Measurements from ENCODE around the gene GATAD2A. TPM values are rescaled to one million over a fixed set of nuclear protein-coding genes. Genes with fewer than 3 reads are reported as not detected.

Gene GATAD2A
- total and polyA plus RNA-seq, 2 donors from 2014 or later, result 18.0 to 91.0 TPM

DNA sequence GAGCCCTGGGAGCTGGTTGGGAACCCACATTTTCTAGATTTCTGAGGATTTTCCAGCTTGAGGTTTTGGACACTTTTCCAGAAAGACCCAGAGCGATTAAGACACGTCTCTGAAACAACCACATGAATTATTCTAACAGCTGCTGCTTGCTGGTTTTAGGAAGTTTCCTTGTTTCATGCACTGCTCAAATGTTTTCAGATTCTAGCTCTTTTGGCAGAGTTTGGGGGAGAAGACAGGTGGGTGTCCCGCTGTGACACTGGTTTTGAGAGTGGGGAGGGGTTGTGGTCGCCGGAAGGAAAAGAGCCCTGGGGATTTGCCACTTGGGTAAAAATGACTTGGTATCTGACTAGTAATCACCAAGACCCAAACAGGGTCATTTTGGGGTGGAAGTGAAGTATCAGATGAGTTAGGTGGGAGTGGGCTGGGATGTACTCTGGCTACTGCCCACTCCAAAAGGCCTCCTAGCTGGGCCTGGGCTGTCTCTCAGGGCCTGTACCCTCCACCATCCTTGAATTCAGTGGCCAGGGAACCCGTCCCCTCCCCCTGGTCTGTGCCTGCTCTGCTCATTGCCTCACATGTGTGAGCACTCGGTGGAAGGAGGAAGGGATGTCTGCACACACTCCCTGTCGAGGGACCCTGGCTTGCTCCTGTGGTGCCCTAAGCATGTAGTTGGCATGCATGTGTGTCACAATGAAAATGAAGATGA is 13.2 kb downstream of the GATAD2A start:
- H3K4me3 ChIP-seq (ENCODE audit: low read length in 3 of 3), result no peak overlapping the region
- peaks cover 0 to 24% (median 7%) of the 10 kb centered on the region in 3 donors for H3K4me1 ChIP-seq (ENCODE audit: control insufficient read depth in 2 of 3, insufficient read depth in 2 of 3, low read depth in 1 of 3, low read length in 3 of 3)
- H3K27me3 ChIP-seq (ENCODE audit: control insufficient read depth, insufficient read depth, low read length), result no peaks in the 10 kb centered on the region
- H3K9ac ChIP-seq (ENCODE audit: low read length in 3 of 3), result no peak overlapping the region
- FAIRE-seq (no peak), DNase-seq (peak in 1 of 5 donors; percentile 4)
- TF ChIP-seq, protein P1, sequence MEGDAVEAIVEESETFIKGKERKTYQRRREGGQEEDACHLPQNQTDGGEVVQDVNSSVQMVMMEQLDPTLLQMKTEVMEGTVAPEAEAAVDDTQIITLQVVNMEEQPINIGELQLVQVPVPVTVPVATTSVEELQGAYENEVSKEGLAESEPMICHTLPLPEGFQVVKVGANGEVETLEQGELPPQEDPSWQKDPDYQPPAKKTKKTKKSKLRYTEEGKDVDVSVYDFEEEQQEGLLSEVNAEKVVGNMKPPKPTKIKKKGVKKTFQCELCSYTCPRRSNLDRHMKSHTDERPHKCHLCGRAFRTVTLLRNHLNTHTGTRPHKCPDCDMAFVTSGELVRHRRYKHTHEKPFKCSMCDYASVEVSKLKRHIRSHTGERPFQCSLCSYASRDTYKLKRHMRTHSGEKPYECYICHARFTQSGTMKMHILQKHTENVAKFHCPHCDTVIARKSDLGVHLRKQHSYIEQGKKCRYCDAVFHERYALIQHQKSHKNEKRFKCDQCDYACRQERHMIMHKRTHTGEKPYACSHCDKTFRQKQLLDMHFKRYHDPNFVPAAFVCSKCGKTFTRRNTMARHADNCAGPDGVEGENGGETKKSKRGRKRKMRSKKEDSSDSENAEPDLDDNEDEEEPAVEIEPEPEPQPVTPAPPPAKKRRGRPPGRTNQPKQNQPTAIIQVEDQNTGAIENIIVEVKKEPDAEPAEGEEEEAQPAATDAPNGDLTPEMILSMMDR (IDR thresholded peaks at IDR 0.05; ENCODE audit: borderline replicate concordance, extremely low read depth, insufficient read depth), result no peak
- H3K27ac ChIP-seq (ENCODE audit: low read depth in 2 of 2, low read length in 2 of 2), result no peak overlapping the region
- intact Hi-C loops (cut with DNase I), result no loop called here
- no peaks in the 10 kb centered on the region for H3K36me3 ChIP-seq (ENCODE audit: control insufficient read depth in 2 of 3, insufficient read depth in 3 of 3, low read length in 3 of 3)
- H3K9me3 ChIP-seq (ENCODE audit: control insufficient read depth in 2 of 3, insufficient read depth in 1 of 3, low read length in 3 of 3), result no peaks in the 10 kb centered on the region

- Histone ChIP-seq H3K4me3 (ENCODE audit: low read length in 3 of 3) (no peak overlapping the region), H3K36me3 (ENCODE audit: control insufficient read depth in 2 of 3, insufficient read depth in 3 of 3, low read length in 3 of 3) (no peaks in the 10 kb centered on the region), H3K27ac (ENCODE audit: low read depth in 2 of 2, low read length in 2 of 2) (no peak overlapping the region), H3K9me3 (ENCODE audit: control insufficient read depth in 2 of 3, insufficient read depth in 1 of 3, low read length in 3 of 3) (no peaks in the 10 kb centered on the region), H3K4me1 (ENCODE audit: control insufficient read depth in 2 of 3, insufficient read depth in 2 of 3, low read depth in 1 of 3, low read length in 3 of 3) (peaks cover 0 to 30% (median 14%) of the 10 kb centered on the region in 3 donors), H3K27me3 (ENCODE audit: control insufficient read depth, insufficient read depth, low read length) (no peaks in the 10 kb centered on the region), H3K9ac (ENCODE audit: low read length in 3 of 3) (no peak overlapping the region)
- FAIRE-seq (no peak), DNase-seq (peak in 1 of 5 donors; percentile 51)
- TF ChIP-seq, protein P1 (IDR thresholded peaks at IDR 0.05; ENCODE audit: borderline replicate concordance, extremely low read depth, insufficient read depth), result no peak
- intact Hi-C loops (cut with DNase I), result no loop called here
These were observed 15.3 kb downstream of the GATAD2A start for GRCh38 chr19:19420570-19421298.

DNA sequence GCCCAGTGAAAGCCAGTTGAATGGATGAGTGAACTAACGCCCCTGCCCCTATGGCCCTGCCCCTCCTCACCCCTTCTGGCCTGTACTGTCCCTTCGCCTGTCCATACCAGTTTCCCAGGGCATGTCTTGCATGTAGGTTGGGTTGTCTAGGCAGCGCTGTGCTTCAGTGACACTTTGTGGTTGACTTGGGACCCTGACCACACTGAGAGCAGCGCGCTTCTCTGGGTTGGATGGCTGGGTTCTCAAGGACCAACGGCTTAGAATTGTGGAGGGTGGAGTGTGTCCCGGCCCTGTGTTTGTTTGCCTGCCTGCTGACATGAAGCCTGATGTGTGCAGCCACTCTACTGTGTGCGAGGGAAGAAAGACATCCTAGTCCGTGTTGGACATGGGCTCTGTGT is 15.8 kb downstream of the GATAD2A start:
- Histone ChIP-seq H3K27ac (ENCODE audit: low read depth in 2 of 2, low read length in 2 of 2) (no peak overlapping the region), H3K9ac (ENCODE audit: low read length in 3 of 3) (no peak overlapping the region), H3K36me3 (ENCODE audit: control insufficient read depth in 2 of 3, insufficient read depth in 3 of 3, low read length in 3 of 3) (no peaks in the 10 kb centered on the region), H3K4me3 (ENCODE audit: low read length in 3 of 3) (no peak overlapping the region), H3K27me3 (ENCODE audit: control insufficient read depth, insufficient read depth, low read length) (no peaks in the 10 kb centered on the region), H3K4me1 (ENCODE audit: control insufficient read depth in 2 of 3, insufficient read depth in 2 of 3, low read depth in 1 of 3, low read length in 3 of 3) (peaks cover 0 to 28% (median 15%) of the 10 kb centered on the region in 3 donors), H3K9me3 (ENCODE audit: control insufficient read depth in 2 of 3, insufficient read depth in 1 of 3, low read length in 3 of 3) (no peaks in the 10 kb centered on the region)
- intact Hi-C loops (cut with DNase I), result no loop called here
- TF ChIP-seq, protein P1 (IDR thresholded peaks at IDR 0.05; ENCODE audit: borderline replicate concordance, extremely low read depth, insufficient read depth), result no peak
- FAIRE-seq (no peak), DNase-seq (peak in 1 of 5 donors; percentile 33)

Measured in kidney (tissue), 14 donors.